Measurements from ENCODE around the gene LY86. TPM values are rescaled to one million over a fixed set of nuclear protein-coding genes. Genes with fewer than 3 reads are reported as not detected.

LY86 gene
- total and polyA plus RNA-seq, 2 of the 13 experiments (the other 11 are each of a cell fraction or from before 2014, with no cell fraction given), result not detected

- TF ChIP-seq ZFP36 (IDR thresholded peaks at IDR 0.05; ENCODE audit: borderline replicate concordance, low read depth, low read length, partially characterized antibody), result no peak
- no peak for TF ChIP-seq ZNF136 (CRISPR knock-in tag; IDR thresholded peaks at IDR 0.05; ENCODE audit: low read depth)
- TF ChIP-seq U2AF1 (optimal IDR thresholded peaks at IDR 0.05; ENCODE audit: low read depth, low read length), result no peak
- TF ChIP-seq ZBTB10 (CRISPR knock-in tag; IDR thresholded peaks at IDR 0.05; ENCODE audit: borderline replicate concordance), result no peak
- no peak for TF ChIP-seq MEF2D (CRISPR knock-in tag; IDR thresholded peaks at IDR 0.05)
- TF ChIP-seq PTBP1 (IDR thresholded peaks at IDR 0.05; ENCODE audit: low read depth, low read length, poor library complexity, severe bottlenecking), result no peak
- TF ChIP-seq ZNF616 (CRISPR knock-in tag; IDR thresholded peaks at IDR 0.05; ENCODE audit: low read depth), result no peak
- no peak for TF ChIP-seq PLSCR1 (CRISPR knock-in tag; IDR thresholded peaks at IDR 0.05; ENCODE audit: borderline replicate concordance)
- TF ChIP-seq ZNF343 (CRISPR knock-in tag; IDR thresholded peaks at IDR 0.05), result no peak
- TF ChIP-seq ZNF496 (CRISPR knock-in tag; IDR thresholded peaks at IDR 0.05; ENCODE audit: insufficient replicate concordance), result no peak
- no peak for TF ChIP-seq SRSF1 (optimal IDR thresholded peaks at IDR 0.05; ENCODE audit: low read depth, low read length)
- TF ChIP-seq MYNN (CRISPR knock-in tag; IDR thresholded peaks at IDR 0.05; ENCODE audit: low read depth), result no peak
- TF ChIP-seq USF2 (IDR thresholded peaks at IDR 0.05; ENCODE audit: low read depth, low read length), result no peak
- no peak for TF ChIP-seq USF2 (CRISPR knock-in tag; IDR thresholded peaks at IDR 0.05; ENCODE audit: borderline replicate concordance)
These were observed 45.2 kb upstream of the LY86 start (continued) for GRCh38 chr6:6543181-6543879.
